CD4-positive, alpha-beta T cell treated with Interleukin-15 for 4 hours (primary cell): Measurements from ENCODE around the gene TRAM2.
"Not testable (repeated sequence)": the region's sequence is repeated elsewhere in the genome, so short reads cannot be mapped to it uniquely, and the experiment has no call there.

ENCODE experiments used
- DNase-seq: peaks from one replicate; pipeline ENCODE4 v3.0.0-alpha.2; 2020; ENCODE audit warnings: low spot score

The TRAM2 gene

GRCh38 chr6:52489881-52490280 lies 87.0 kb downstream of the TRAM2 start:
- no peak for DNase-seq

- no peak for DNase-seq
These were observed 93.2 kb downstream of the TRAM2 start for GRCh38 chr6:52483671-52484003.

GRCh38 chr6:52482903-52483670 lies 93.8 kb downstream of the TRAM2 start:
- no peak for DNase-seq

- DNase-seq = no peak
These were observed 101.6 kb downstream of the TRAM2 start for GRCh38 chr6:52475307-52475706.

GRCh38 chr6:52474173-52474572 lies 102.7 kb downstream of the TRAM2 start:
- no peak for DNase-seq

GRCh38 chr6:52461194-52461593 lies 115.7 kb downstream of the TRAM2 start:
- DNase-seq = not testable (repeated sequence)

GRCh38 chr6:52457096-52457495 lies 119.8 kb downstream of the TRAM2 start:
- DNase-seq = no peak

- DNase-seq = no peak
These were observed 122.3 kb downstream of the TRAM2 start for GRCh38 chr6:52454556-52454955.
